H9 (cell line): ENCODE measurements around the gene ZNF57. TPM values are rescaled to one million over a fixed set of nuclear protein-coding genes. Genes with fewer than 3 reads are reported as not detected.

Experiments used
- DNase-seq: peaks from one replicate; pipeline ENCODE4 v3.0.0-alpha.2; 2017
- H2AFZ ChIP-seq: one replicate; pipeline ENCODE4 v1.6.1; 2013; ENCODE audit warnings: mild to moderate bottlenecking, low read length, control low read depth, moderate library complexity
- H2AK5ac ChIP-seq: 2 replicates; pipeline ENCODE4 v1.6.1; 2013; ENCODE audit warnings: low read length, control low read depth, mixed read lengths; ENCODE audit not compliant: insufficient read length
- H2BK120ac ChIP-seq: one replicate; pipeline ENCODE4 v1.6.1; 2013; ENCODE audit warnings: low read depth, mild to moderate bottlenecking, low read length, control low read depth, inconsistent platforms; ENCODE audit not compliant: poor library complexity, severe bottlenecking
- H2BK12ac ChIP-seq: 2 replicates; pipeline ENCODE4 v1.6.1; 2013; ENCODE audit warnings: low read length, control low read depth, mixed read lengths, low read depth; ENCODE audit not compliant: insufficient read length
- H2BK15ac ChIP-seq: 2 replicates; pipeline ENCODE4 v1.6.1; 2013; ENCODE audit warnings: low read depth, low read length, control low read depth
- H2BK20ac ChIP-seq: one replicate; pipeline ENCODE4 v1.6.1; 2013; ENCODE audit warnings: low read depth, mild to moderate bottlenecking, low read length, control low read depth, inconsistent platforms; ENCODE audit not compliant: poor library complexity, severe bottlenecking
- H2BK5ac ChIP-seq: 2 replicates; pipeline ENCODE4 v1.6.1; 2013; ENCODE audit warnings: low read length, control low read depth, mixed read lengths; ENCODE audit not compliant: insufficient read length
- H3K14ac ChIP-seq: 2 replicates; pipeline ENCODE4 v1.6.1; 2013; ENCODE audit warnings: low read length, control low read depth; ENCODE audit not compliant: insufficient read depth
- H3K18ac ChIP-seq: 2 replicates; pipeline ENCODE4 v1.6.1; 2013; ENCODE audit warnings: low read depth, mild to moderate bottlenecking, mixed read lengths, low read length, control low read depth; ENCODE audit not compliant: insufficient read length
- H3K23ac ChIP-seq: 2 replicates; pipeline ENCODE4 v1.6.1; 2013; ENCODE audit warnings: low read length, control low read depth, mixed read lengths, low read depth; ENCODE audit not compliant: insufficient read length
- H3K23me2 ChIP-seq: 2 replicates; pipeline ENCODE4 v1.6.1; 2013; ENCODE audit warnings: low read depth, mild to moderate bottlenecking, mixed read lengths, low read length, control low read depth; ENCODE audit not compliant: insufficient read length, poor library complexity, severe bottlenecking
- H3K27ac ChIP-seq: 2 replicates; pipeline ENCODE4 v1.5.1; 2013; ENCODE audit warnings: low read length, control low read depth, mixed read lengths, low read depth; ENCODE audit not compliant: insufficient read length
- H3K27me3 ChIP-seq: 2 replicates; pipeline ENCODE4 v1.6.1; 2013; ENCODE audit warnings: low read length, control low read depth, inconsistent platforms; ENCODE audit not compliant: insufficient read depth
- H3K4ac ChIP-seq: 2 replicates; pipeline ENCODE4 v1.6.1; 2013; ENCODE audit warnings: low read depth, mild to moderate bottlenecking, control low read depth, inconsistent platforms, low read length, moderate library complexity
- H3K4me1 ChIP-seq: 2 replicates; pipeline ENCODE4 v1.6.1; 2013; ENCODE audit warnings: low read length, control low read depth, inconsistent platforms; ENCODE audit not compliant: insufficient read depth
- H3K4me2 ChIP-seq: 2 replicates; pipeline ENCODE4 v1.6.1; 2013; ENCODE audit warnings: low read length, control low read depth, mixed read lengths; ENCODE audit not compliant: insufficient read length, insufficient read depth
- H3K56ac ChIP-seq: 2 replicates; pipeline ENCODE4 v1.6.1; 2013; ENCODE audit warnings: low read depth, mild to moderate bottlenecking, mixed read lengths, low read length, control low read depth; ENCODE audit not compliant: insufficient read length
- H3K79me1 ChIP-seq: 2 replicates; pipeline ENCODE4 v1.6.1; 2013; ENCODE audit warnings: low read depth, mild to moderate bottlenecking, moderate library complexity, low read length, control low read depth, inconsistent platforms; ENCODE audit not compliant: insufficient read depth, poor library complexity, severe bottlenecking
- H3K79me2 ChIP-seq: 2 replicates; pipeline ENCODE4 v1.6.1; 2013; ENCODE audit warnings: low read length, control low read depth, inconsistent platforms; ENCODE audit not compliant: insufficient read depth
- H3K9ac ChIP-seq: 2 replicates; pipeline ENCODE4 v1.6.1; 2013; ENCODE audit warnings: low read length, control low read depth, mixed read lengths; ENCODE audit not compliant: insufficient read length; ENCODE audit errors: extremely low read depth
- H3K9me3 ChIP-seq: one replicate; pipeline ENCODE4 v1.6.1; 2013; ENCODE audit warnings: low read depth, low read length, inconsistent platforms; ENCODE audit not compliant: control insufficient read depth
- H3T11ph ChIP-seq: one replicate; pipeline ENCODE4 v1.6.1; 2013; ENCODE audit warnings: mild to moderate bottlenecking, low read length, control low read depth, inconsistent platforms
- H4K20me1 ChIP-seq: one replicate; pipeline ENCODE4 v1.6.1; 2013; ENCODE audit not compliant: control insufficient read depth, insufficient read length, insufficient read depth
- H4K5ac ChIP-seq: 2 replicates; pipeline ENCODE4 v1.6.1; 2013; ENCODE audit warnings: low read depth, mild to moderate bottlenecking, mixed read lengths, low read length, control low read depth; ENCODE audit not compliant: insufficient read length
- H4K8ac ChIP-seq: replicated peaks from 2 replicates; pipeline ENCODE4 v1.6.1; 2013; ENCODE audit warnings: low read length, control low read depth, mixed read lengths, low read depth; ENCODE audit not compliant: insufficient read length
- H4K91ac ChIP-seq: 2 replicates; pipeline ENCODE4 v1.6.1; 2013; ENCODE audit warnings: low read depth, mild to moderate bottlenecking, moderate library complexity, mixed read lengths, low read length, control low read depth; ENCODE audit not compliant: insufficient read length
- H3K27ac Mint-ChIP-seq, 3 experiments: 2 replicates in 2 of 3; 3 replicates in 1 of 3; pipeline ENCODE4 v1.8.0; 2020 to 2021; ENCODE audit warnings: mixed read lengths in 3 of 3, mild to moderate bottlenecking in 1 of 3, moderate library complexity in 1 of 3
- H3K27me3 Mint-ChIP-seq: 2 replicates; pipeline ENCODE4 v1.8.0; 2021; ENCODE audit warnings: low read depth, mild to moderate bottlenecking, moderate library complexity, mixed read lengths
- H3K36me3 Mint-ChIP-seq, 3 experiments: 2 replicates in 2 of 3; 3 replicates in 1 of 3; pipeline ENCODE4 v1.8.0; 2020 to 2021; ENCODE audit warnings: low read depth in 3 of 3, mixed read lengths in 3 of 3; ENCODE audit not compliant: insufficient read depth in 1 of 3
- H3K4me1 Mint-ChIP-seq, 2 experiments: 2 replicates each; pipeline ENCODE4 v1.8.0; 2020; ENCODE audit warnings: mixed read lengths in 2 of 2
- H3K4me3 Mint-ChIP-seq, 2 experiments: 2 replicates in 1 of 2; 3 replicates in 1 of 2; pipeline ENCODE4 v1.8.0; 2020 to 2021; ENCODE audit warnings: mild to moderate bottlenecking in 2 of 2, mixed read lengths in 2 of 2, moderate library complexity in 1 of 2
- H3K9me3 Mint-ChIP-seq, 2 experiments: 2 replicates in 1 of 2; 3 replicates in 1 of 2; pipeline ENCODE4 v1.8.0; 2020; ENCODE audit warnings: mild to moderate bottlenecking in 2 of 2, mixed read lengths in 2 of 2, moderate library complexity in 1 of 2
- WGBS: extraction: QIAGEN DNeasy Blood & Tissue Kit; methylation state at CpG from one replicate; pipeline ENCODE4 v1.1.7; 2013; ENCODE audit warnings: missing lambda C conversion rate, low lambda C conversion rate, mixed read lengths; ENCODE audit not compliant: insufficient read length; ENCODE audit errors: extremely low coverage; 5-methylcytosine and 5-hydroxymethylcytosine counted together
- total RNA-seq: library from RNA; stranded (reverse); gene quantifications from 2 replicates; pipeline ENCODE4 v1.2.1, GENCODE V29; 2021
- TF ChIP-seq, protein P1 (sequence below): fragments of 200-600 bp; sonication (generic); conservative IDR thresholded peaks from 3 replicates; pipeline ENCODE4 v1.8.0; 2021; ENCODE audit warnings: antibody characterized with exemption, mild to moderate bottlenecking

Gene ZNF57
- total RNA-seq, 1 experiment from 2014 or later: 7.8 TPM

DNA sequence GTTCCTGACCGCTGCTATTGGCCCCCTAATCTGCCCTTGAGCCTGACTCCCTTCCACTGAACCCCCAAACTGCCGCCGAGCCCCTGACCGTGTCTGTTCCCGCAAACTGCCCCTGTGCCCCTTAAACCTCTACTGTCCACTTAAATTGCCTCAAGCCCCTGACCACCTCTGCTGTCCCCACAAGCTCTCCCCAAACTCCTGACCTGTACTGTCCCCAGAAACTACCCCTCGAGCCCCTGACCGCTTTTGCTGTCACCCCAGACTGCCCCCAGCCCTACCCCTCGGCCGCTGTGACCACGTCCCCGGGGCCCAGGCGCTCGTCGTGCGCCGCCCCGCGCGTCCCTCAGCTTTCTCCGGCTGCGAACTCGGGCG is 43.7 kb downstream of the ZNF57 start:
- H2AFZ ChIP-seq: no peak overlapping the region
- H4K8ac ChIP-seq: no peak overlapping the region
- peaks cover 2% of the 10 kb centered on the region; the same call in 1 of the 2 replicates for H3K4me1 ChIP-seq
- no peak overlapping the region for H3K56ac ChIP-seq
- H3K4me1 Mint-ChIP-seq: peaks cover 7 to 13% of the 10 kb centered on the region in 2 experiments
- no peak overlapping the region for H3T11ph ChIP-seq
- no peaks in the 10 kb centered on the region for H3K9me3 ChIP-seq
- H3K27ac Mint-ChIP-seq: no peak overlapping the region
- no peak overlapping the region for H2AK5ac ChIP-seq
- no peak overlapping the region for H2BK120ac ChIP-seq
- H3K79me1 ChIP-seq: no peaks in the 10 kb centered on the region
- H3K27ac ChIP-seq: no peak overlapping the region
- H3K27me3 ChIP-seq: no peaks in the 10 kb centered on the region
- WGBS: no CpG with 5 or more reads among the region's 23 CpGs
- no peak overlapping the region for H3K4ac ChIP-seq
- H3K9me3 Mint-ChIP-seq: peaks cover 0 to 2% of the 10 kb centered on the region in 2 experiments; a peak in 1 of 5 replicates
- TF ChIP-seq, protein P1, sequence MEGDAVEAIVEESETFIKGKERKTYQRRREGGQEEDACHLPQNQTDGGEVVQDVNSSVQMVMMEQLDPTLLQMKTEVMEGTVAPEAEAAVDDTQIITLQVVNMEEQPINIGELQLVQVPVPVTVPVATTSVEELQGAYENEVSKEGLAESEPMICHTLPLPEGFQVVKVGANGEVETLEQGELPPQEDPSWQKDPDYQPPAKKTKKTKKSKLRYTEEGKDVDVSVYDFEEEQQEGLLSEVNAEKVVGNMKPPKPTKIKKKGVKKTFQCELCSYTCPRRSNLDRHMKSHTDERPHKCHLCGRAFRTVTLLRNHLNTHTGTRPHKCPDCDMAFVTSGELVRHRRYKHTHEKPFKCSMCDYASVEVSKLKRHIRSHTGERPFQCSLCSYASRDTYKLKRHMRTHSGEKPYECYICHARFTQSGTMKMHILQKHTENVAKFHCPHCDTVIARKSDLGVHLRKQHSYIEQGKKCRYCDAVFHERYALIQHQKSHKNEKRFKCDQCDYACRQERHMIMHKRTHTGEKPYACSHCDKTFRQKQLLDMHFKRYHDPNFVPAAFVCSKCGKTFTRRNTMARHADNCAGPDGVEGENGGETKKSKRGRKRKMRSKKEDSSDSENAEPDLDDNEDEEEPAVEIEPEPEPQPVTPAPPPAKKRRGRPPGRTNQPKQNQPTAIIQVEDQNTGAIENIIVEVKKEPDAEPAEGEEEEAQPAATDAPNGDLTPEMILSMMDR: no peak
- no peak overlapping the region for H4K5ac ChIP-seq
- no peak overlapping the region for H2BK12ac ChIP-seq
- peak overlapping the region; percentile 46 for H3K9ac ChIP-seq
- peak overlapping the region; percentile 78 for H3K4me2 ChIP-seq
- H3K36me3 Mint-ChIP-seq: peaks cover 4 to 5% (median 5%) of the 10 kb centered on the region in 3 experiments; a peak in 5 of 7 replicates
- peak overlapping the region; percentile 84 to 92 for H3K4me3 Mint-ChIP-seq
- H2BK15ac ChIP-seq: no peak overlapping the region
- no peaks in the 10 kb centered on the region for H3K27me3 Mint-ChIP-seq
- H3K23ac ChIP-seq: no peak overlapping the region
- no peak for DNase-seq
- no peaks in the 10 kb centered on the region for H4K20me1 ChIP-seq
- H3K79me2 ChIP-seq: peaks cover under 1% of the 10 kb centered on the region; the same call in 1 of the 2 replicates
- H2BK20ac ChIP-seq: no peak overlapping the region
- H2BK5ac ChIP-seq: no peak overlapping the region
- H4K91ac ChIP-seq: no peak overlapping the region
- H3K18ac ChIP-seq: no peak overlapping the region
- peaks cover 5% of the 10 kb centered on the region for H3K23me2 ChIP-seq
- no peak overlapping the region; the same call in 1 of the 2 replicates for H3K14ac ChIP-seq
